Keratinocyte (primary cell): Measurements from ENCODE around the gene MFAP4.

Experiments used
- CTCF ChIP-seq, 3 experiments: IDR thresholded peaks in 1 of 3; conservative IDR thresholded peaks in 1 of 3; optimal IDR thresholded peaks in 1 of 3; 2 replicates in 2 of 3; 3 replicates in 1 of 3; pipeline versions ENCODE3 to v1.5.1; 2011; ENCODE audit warnings: low read length in 3 of 3, mild to moderate bottlenecking in 3 of 3, moderate library complexity in 2 of 3, control low read depth in 1 of 3, inconsistent platforms in 1 of 3; ENCODE audit not compliant: insufficient read depth in 2 of 3; ENCODE audit errors: extremely low read depth in 1 of 3
- EZH2 ChIP-seq: IDR thresholded peaks from one replicate; pipeline ENCODE4 v1.6.1; 2012; ENCODE audit warnings: inconsistent platforms, mild to moderate bottlenecking, low read length, moderate library complexity

GRCh38 chr17:19415806-19416775 lies 29.1 kb upstream of the MFAP4 start:
- no peak for TF ChIP-seq CTCF (optimal IDR thresholded peaks at IDR 0.05 in 1 of 3, IDR thresholded peaks at IDR 0.05 in 1 of 3, conservative IDR thresholded peaks at IDR 0.05 in 1 of 3; ENCODE audit: extremely low read depth in 1 of 3, insufficient read depth in 2 of 3, low read length in 3 of 3)
- TF ChIP-seq EZH2, result no peak
